CD8-positive, alpha-beta memory T cell (primary cell): ENCODE results near the gene C14orf132. TPM values are rescaled to one million over a fixed set of nuclear protein-coding genes. Genes with fewer than 3 reads are reported as not detected.

ENCODE experiments used
- CTCF ChIA-PET: fragments of 350-600 bp; sonication (Branson Sonifier 250); formaldehyde crosslinking; loops from one replicate; lab custom pipeline; 2021; ENCODE audit warnings: antibody characterized with exemption; lab: Charles Lee
- POLR2A ChIA-PET: fragments of 350-600 bp; sonication (Branson Sonifier 250); formaldehyde crosslinking; loops from one replicate; lab custom pipeline; 2021; ENCODE audit warnings: antibody characterized with exemption; lab: Charles Lee
- DNase-seq, 5 donors: peaks; one replicate each; pipeline versions ENCODE4 v3.0.0 to v3.0.0-alpha.2; 2020 to 2022; ENCODE audit warnings: mixed read lengths in 1 of 5
- H3K27ac ChIP-seq: one replicate; pipeline ENCODE4 v1.7.0; 2013; ENCODE audit warnings: low read depth, mild to moderate bottlenecking, low read length, moderate library complexity
- H3K27me3 ChIP-seq: 2 replicates; pipeline ENCODE4 v1.7.0; 2013; ENCODE audit warnings: low read length, mild to moderate bottlenecking; ENCODE audit not compliant: insufficient read depth, poor library complexity, severe bottlenecking
- H3K36me3 ChIP-seq: 2 replicates; pipeline ENCODE4 v1.7.0; 2013; ENCODE audit warnings: mild to moderate bottlenecking, low read length, moderate library complexity; ENCODE audit not compliant: insufficient read depth
- H3K4me1 ChIP-seq: 2 replicates; pipeline ENCODE4 v1.7.0; 2013; ENCODE audit warnings: mild to moderate bottlenecking, low read length, moderate library complexity; ENCODE audit not compliant: insufficient read depth
- H3K4me3 ChIP-seq: 2 replicates; pipeline ENCODE4 v1.7.0; 2013; ENCODE audit warnings: mild to moderate bottlenecking, low read length
- H3K9me3 ChIP-seq: 2 replicates; pipeline ENCODE4 v1.7.0; 2013; ENCODE audit warnings: mild to moderate bottlenecking, low read length
- H3K27ac Mint-ChIP-seq, 8 donors: one replicate each; pipeline ENCODE4 v1.8.0; 2020 to 2021; ENCODE audit warnings: mixed read lengths in 8 of 8, mild to moderate bottlenecking in 6 of 8, inconsistent platforms in 3 of 8, moderate library complexity in 3 of 8
- H3K27me3 Mint-ChIP-seq, 2 donors: one replicate each; pipeline ENCODE4 v1.8.0; 2020 to 2021; ENCODE audit warnings: mixed read lengths in 2 of 2, mild to moderate bottlenecking in 1 of 2, moderate library complexity in 1 of 2
- H3K36me3 Mint-ChIP-seq, 3 donors: one replicate each; pipeline ENCODE4 v1.8.0; 2020 to 2021; ENCODE audit warnings: mixed read lengths in 3 of 3, inconsistent platforms in 1 of 3, mild to moderate bottlenecking in 1 of 3
- H3K4me1 Mint-ChIP-seq, 3 donors: one replicate each; pipeline ENCODE4 v1.8.0; 2020 to 2021; ENCODE audit warnings: mixed read lengths in 3 of 3, inconsistent platforms in 1 of 3, mild to moderate bottlenecking in 1 of 3
- H3K4me3 Mint-ChIP-seq, 7 donors: one replicate each; pipeline ENCODE4 v1.8.0; 2020 to 2021; ENCODE audit warnings: mixed read lengths in 7 of 7, mild to moderate bottlenecking in 6 of 7, moderate library complexity in 4 of 7, inconsistent platforms in 2 of 7
- H3K9me3 Mint-ChIP-seq, 5 donors: one replicate each; pipeline ENCODE4 v1.8.0; 2020 to 2022; ENCODE audit warnings: mixed read lengths in 5 of 5, mild to moderate bottlenecking in 3 of 5, moderate library complexity in 2 of 5, inconsistent platforms in 1 of 5
- polyA plus RNA-seq: library from polyadenylated mRNA; unstranded; fragments of 300-500 nt; fragmentation: Illumina TruSeq; gene quantifications from one replicate; pipeline ENCODE4 v1.2.3, GENCODE V29; 2021
- total RNA-seq, 2 experiments: library from RNA; stranded (reverse); gene quantifications; one replicate each; pipeline ENCODE4 v1.2.3, GENCODE V29; 2021

Gene C14orf132
- total and polyA plus RNA-seq, 3 experiments from 2014 or later, result 0.29 to 0.61 (median 0.58) TPM

DNA sequence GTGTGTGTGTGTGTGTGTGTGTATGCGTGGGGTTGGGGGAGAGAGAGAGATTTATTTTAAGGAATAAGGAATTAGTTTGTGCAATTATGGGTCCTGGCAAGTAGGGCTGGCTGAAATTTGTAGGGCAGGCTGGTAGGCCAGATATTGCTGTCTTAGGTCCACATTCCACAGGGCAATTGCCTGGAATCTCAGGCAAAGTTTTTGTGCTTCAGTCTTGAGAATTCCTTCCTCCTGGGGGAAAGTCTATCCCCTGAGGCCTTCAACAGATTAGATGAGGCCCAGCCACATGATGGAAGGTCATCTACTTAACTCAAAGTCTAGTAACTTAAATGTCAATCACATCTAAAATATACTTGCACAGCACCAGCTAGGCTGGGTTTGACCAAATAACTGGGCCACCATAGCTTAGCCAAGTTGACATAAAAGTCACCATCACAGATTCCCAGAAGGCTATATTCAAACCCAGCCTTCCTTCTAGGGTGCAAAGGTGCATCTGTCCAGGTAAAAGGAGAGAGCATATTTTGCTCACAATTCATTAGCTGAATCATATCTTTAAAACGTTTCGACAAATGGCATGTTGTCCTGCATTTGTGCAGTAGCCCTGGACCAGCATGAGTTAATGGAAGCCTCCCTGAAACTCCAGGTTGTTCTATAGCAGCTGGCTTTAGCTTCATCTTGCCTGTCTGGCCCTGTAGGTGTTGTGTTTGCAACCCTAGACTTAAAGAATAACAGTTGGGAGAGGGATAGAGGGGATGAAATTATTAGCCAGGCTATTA, 63.1 kb downstream of the C14orf132 start:
- H3K36me3 Mint-ChIP-seq, result no peaks in the 10 kb centered on the region
- Histone ChIP-seq H3K36me3 (no peaks in the 10 kb centered on the region), H3K27ac (no peak overlapping the region), H3K9me3 (no peaks in the 10 kb centered on the region), H3K4me1 (no peaks in the 10 kb centered on the region), H3K4me3 (no peak overlapping the region), H3K27me3 (no peaks in the 10 kb centered on the region)
- peaks cover 0 to 2% (median 0%) of the 10 kb centered on the region in 5 donors for H3K9me3 Mint-ChIP-seq
- DNase-seq, result no peak
- no peaks in the 10 kb centered on the region for H3K4me1 Mint-ChIP-seq
- ChIA-PET CTCF (no interaction called here), POLR2A (no interaction called here)
- peaks cover 1 to 26% of the 10 kb centered on the region in 2 donors for H3K27me3 Mint-ChIP-seq
- no peak overlapping the region for H3K4me3 Mint-ChIP-seq
- no peak overlapping the region for H3K27ac Mint-ChIP-seq

DNA sequence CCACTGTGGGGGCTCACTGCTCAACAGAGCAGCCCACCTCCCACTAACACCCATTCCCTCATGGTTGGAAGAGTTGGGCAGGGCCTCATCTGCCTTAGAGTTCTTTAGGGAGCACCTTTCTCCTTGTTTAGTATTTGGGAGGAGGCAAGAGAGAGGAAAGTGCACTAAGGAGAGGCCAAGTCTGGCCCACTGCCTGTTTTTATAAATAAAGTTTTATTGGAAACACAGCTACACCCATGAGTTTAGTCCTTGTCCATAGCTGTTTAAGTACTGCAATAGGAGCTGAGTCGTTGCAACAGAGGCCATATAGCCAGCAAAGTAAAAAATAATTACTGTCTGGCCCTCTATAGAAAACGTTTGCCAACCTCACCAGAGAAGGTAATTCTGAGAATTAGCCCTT, 63.9 kb downstream of the C14orf132 start:
- H3K36me3 ChIP-seq, result no peaks in the 10 kb centered on the region
- H3K27ac Mint-ChIP-seq, result no peak overlapping the region
- H3K36me3 Mint-ChIP-seq, result no peaks in the 10 kb centered on the region
- no peaks in the 10 kb centered on the region for H3K4me1 Mint-ChIP-seq
- no peak for DNase-seq
- H3K4me1 ChIP-seq, result no peaks in the 10 kb centered on the region
- H3K27me3 Mint-ChIP-seq, result peaks cover 1 to 30% of the 10 kb centered on the region in 2 donors
- H3K9me3 Mint-ChIP-seq, result peaks cover 0 to 2% (median 0%) of the 10 kb centered on the region in 5 donors
- H3K27me3 ChIP-seq, result no peaks in the 10 kb centered on the region
- no peaks in the 10 kb centered on the region for H3K9me3 ChIP-seq
- H3K4me3 ChIP-seq, result no peak overlapping the region
- H3K4me3 Mint-ChIP-seq, result no peak overlapping the region
- POLR2A ChIA-PET, result no interaction called here
- CTCF ChIA-PET, result no interaction called here
- no peak overlapping the region for H3K27ac ChIP-seq

DNA sequence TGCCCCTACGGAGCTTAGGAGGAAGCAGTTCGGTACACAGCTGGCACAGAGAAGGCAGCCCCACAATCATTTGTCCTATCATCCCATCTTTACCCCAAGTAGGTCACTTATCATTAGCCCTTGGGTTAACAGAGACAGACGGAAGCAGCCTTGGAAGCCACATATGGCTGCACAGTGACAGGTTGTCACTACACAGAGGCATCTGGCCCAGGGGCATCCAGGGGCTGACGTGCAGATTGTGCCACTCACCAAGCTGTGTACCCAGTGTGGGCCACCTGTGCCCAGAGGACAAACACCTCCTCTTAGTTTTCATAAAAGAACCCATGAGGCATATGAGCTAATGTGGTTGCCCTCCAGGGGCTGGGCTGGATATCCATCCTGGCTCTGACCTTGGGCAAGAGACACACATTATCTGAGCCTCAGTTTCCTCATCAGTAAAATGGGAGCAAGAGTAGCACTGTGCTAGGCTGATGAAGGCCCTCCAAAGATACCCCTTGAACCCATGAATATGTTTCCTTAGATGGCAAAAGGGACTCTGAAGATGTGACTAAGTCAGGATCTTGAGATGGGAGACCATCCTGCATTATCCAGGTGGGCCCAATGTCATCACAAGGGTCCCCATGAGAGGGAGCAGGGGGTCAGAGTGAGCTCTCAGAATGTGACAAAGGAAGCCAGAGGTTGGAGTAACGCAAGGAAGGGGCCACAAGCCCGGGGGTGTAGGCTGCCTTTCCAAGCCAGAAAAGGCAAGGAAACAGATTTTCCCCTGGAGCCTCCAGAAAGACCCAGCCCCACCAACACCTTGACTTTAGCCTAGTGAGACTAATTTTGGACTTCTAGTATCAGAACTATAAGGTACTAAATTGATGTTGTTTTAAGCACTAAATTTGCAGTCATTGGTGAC, 64.6 kb downstream of the C14orf132 start:
- Histone ChIP-seq H3K9me3 (no peaks in the 10 kb centered on the region), H3K4me1 (no peaks in the 10 kb centered on the region), H3K27ac (no peak overlapping the region), H3K4me3 (no peak overlapping the region), H3K36me3 (no peaks in the 10 kb centered on the region), H3K27me3 (no peaks in the 10 kb centered on the region)
- Mint-ChIP-seq H3K4me1 (no peaks in the 10 kb centered on the region), H3K27ac (no peak overlapping the region), H3K9me3 (peaks cover 0 to under 1% (median 0%) of the 10 kb centered on the region in 5 donors), H3K27me3 (peaks cover 3 to 31% of the 10 kb centered on the region in 2 donors), H3K36me3 (no peaks in the 10 kb centered on the region), H3K4me3 (no peak overlapping the region)
- ChIA-PET CTCF (no interaction called here), POLR2A (no interaction called here)
- no peak for DNase-seq

DNA sequence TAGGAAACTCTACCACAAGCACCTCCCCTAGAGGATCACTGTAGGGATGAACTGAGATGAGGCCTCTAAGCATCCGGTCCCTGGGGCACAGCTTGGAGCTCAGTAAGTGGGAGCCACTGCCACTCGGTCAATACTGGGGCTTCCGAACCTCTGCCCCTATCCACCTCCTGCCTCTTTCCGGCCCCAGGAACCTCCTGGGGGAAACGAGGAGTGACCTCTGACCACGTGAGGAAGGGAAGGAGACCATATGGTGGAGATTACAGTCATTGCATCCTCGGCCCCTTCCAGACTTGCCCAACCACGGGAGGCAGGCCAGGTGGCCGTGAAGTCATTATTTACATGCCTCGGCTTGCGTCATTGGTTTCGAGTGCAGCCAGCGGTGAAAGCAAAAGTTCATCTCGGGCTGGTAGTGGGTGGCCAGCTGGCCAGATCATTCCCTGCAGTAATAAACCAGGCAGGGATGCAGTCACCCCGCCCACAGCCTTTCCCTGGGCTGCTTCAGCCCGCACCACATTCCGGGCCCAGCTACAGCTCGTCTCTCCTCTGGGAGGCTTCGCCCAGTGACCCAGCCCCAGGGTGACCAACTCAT, 65.4 kb downstream of the C14orf132 start:
- H3K27me3 Mint-ChIP-seq, result peaks cover 3 to 31% of the 10 kb centered on the region in 2 donors
- H3K9me3 ChIP-seq, result no peaks in the 10 kb centered on the region
- no peak overlapping the region for H3K4me3 ChIP-seq
- no peaks in the 10 kb centered on the region for H3K36me3 Mint-ChIP-seq
- no peaks in the 10 kb centered on the region for H3K9me3 Mint-ChIP-seq
- no peaks in the 10 kb centered on the region for H3K36me3 ChIP-seq
- H3K4me3 Mint-ChIP-seq, result no peak overlapping the region
- no peaks in the 10 kb centered on the region for H3K4me1 Mint-ChIP-seq
- no peak overlapping the region for H3K27ac ChIP-seq
- ChIA-PET POLR2A (no interaction called here), CTCF (no interaction called here)
- DNase-seq, result no peak
- H3K27me3 ChIP-seq, result no peaks in the 10 kb centered on the region
- no peaks in the 10 kb centered on the region for H3K4me1 ChIP-seq
- no peak overlapping the region for H3K27ac Mint-ChIP-seq

DNA sequence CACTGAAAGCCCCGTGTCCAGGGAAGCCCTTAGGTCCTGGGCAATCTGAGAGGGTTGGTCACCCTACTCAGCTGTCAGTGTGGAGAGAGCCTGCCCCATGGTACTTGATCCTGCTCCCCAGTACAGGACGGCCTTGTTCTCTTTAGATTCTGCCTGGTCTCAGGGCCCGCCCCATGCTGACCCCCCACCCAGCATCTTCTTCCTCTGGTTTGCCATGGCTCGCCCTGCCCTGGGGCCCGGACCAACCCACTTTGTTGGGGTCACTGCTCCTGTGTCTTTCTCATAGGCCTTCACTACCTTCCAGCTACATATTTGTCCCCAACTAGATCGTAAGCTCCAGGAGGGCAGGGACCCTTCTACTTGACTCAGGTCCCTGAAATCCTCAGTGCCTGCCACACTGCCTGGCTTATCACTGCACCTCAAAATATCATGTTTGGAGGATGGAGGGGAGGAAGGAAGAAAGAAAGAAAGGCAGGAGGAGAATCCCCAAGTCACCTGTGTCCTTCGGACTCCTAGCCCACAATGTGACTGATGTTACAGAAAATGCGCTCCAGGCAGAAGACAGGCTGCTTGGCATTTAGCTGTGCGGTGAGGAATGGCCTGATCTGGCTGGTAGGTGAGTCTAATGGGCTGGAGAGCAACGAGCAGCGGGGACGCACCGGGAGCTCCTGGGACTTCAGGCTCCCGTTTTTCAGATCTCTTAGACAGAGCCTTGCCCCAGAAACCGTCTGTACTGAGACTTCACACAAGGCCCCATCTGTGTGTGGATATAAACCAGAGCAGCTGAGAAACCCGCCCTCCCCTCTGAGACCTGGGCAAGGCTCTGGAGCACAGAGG, 66.1 kb downstream of the C14orf132 start:
- H3K27ac Mint-ChIP-seq, result peak overlapping the region in 1 of 8 donors; percentile 26
- no peaks in the 10 kb centered on the region for H3K9me3 ChIP-seq
- H3K4me3 Mint-ChIP-seq, result no peak overlapping the region
- POLR2A ChIA-PET, result no interaction called here
- CTCF ChIA-PET, result no interaction called here
- H3K9me3 Mint-ChIP-seq, result no peaks in the 10 kb centered on the region
- peaks cover 3 to 27% of the 10 kb centered on the region in 2 donors for H3K27me3 Mint-ChIP-seq
- no peaks in the 10 kb centered on the region for H3K4me1 ChIP-seq
- H3K36me3 ChIP-seq, result no peaks in the 10 kb centered on the region
- H3K4me3 ChIP-seq, result no peak overlapping the region
- H3K4me1 Mint-ChIP-seq, result no peaks in the 10 kb centered on the region
- no peak overlapping the region for H3K27ac ChIP-seq
- no peaks in the 10 kb centered on the region for H3K27me3 ChIP-seq
- H3K36me3 Mint-ChIP-seq, result no peaks in the 10 kb centered on the region
- no peak for DNase-seq

DNA sequence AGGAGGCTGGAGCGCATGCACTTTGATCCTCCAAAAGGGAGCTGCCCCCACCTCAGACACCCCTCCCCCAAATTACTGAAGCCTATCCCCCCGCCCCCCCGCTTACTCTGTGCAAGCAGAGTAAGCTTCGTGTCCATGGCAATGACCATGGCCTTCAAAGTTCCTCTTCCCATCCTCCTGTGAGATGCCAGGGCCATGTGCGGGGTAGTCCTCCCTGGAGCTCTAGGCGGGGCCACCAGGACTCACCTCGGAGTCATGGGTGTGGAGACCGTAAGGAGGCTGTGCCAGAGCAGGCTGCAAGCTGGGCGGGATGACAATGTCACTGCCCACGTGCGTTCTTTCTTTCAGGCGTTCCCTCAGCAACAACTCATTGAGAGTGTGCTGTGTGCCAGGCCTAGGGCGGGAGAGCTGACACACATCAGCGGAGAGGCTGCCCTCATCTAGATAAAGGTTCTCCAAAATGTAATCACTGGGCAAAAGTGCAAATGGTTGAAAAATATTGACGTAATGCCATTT, 66.8 kb downstream of the C14orf132 start:
- POLR2A ChIA-PET, result no interaction called here
- H3K9me3 Mint-ChIP-seq, result no peaks in the 10 kb centered on the region
- H3K27me3 Mint-ChIP-seq, result peaks cover 3 to 27% of the 10 kb centered on the region in 2 donors

DNA sequence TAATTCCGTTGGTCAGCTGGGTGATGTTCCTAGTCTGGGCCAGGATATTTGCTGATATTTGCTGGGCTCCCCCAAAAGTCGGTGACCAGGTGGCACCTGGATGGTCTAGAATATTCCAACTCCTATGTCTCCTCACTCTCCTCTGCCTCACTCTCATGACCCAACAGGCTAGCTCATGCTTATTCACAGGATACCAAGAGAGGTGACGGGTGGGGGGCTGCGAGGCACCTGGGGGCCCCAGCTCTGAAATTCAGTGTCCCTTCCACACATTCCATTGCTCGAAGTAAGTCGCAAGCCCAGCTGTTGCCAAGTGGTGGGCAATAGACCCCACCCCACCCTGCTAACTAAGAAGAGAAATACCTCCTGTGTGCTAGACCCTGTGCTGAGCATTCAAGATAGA, 67.7 kb downstream of the C14orf132 start:
- Mint-ChIP-seq H3K36me3 (no peaks in the 10 kb centered on the region), H3K4me3 (no peak overlapping the region), H3K9me3 (no peaks in the 10 kb centered on the region), H3K27me3 (peaks cover 3 to 31% of the 10 kb centered on the region in 2 donors), H3K27ac (no peak overlapping the region), H3K4me1 (no peaks in the 10 kb centered on the region)
- H3K4me3 ChIP-seq, result no peak overlapping the region
- CTCF ChIA-PET, result no interaction called here
- H3K9me3 ChIP-seq, result no peaks in the 10 kb centered on the region
- no peak overlapping the region for H3K27ac ChIP-seq
- no peak for DNase-seq
- POLR2A ChIA-PET, result no interaction called here
- H3K4me1 ChIP-seq, result no peaks in the 10 kb centered on the region
- no peaks in the 10 kb centered on the region for H3K36me3 ChIP-seq
- no peaks in the 10 kb centered on the region for H3K27me3 ChIP-seq

More for the DNA sequence above, 66.8 kb downstream of the C14orf132 start:
- H3K27me3 ChIP-seq, result no peaks in the 10 kb centered on the region
- no peak for DNase-seq
- no peaks in the 10 kb centered on the region for H3K4me1 ChIP-seq
- H3K4me3 ChIP-seq, result no peak overlapping the region
- Mint-ChIP-seq H3K4me3 (no peak overlapping the region), H3K36me3 (no peaks in the 10 kb centered on the region), H3K4me1 (no peaks in the 10 kb centered on the region), H3K27ac (no peak overlapping the region)
- CTCF ChIA-PET, result no interaction called here
- no peaks in the 10 kb centered on the region for H3K36me3 ChIP-seq
- H3K27ac ChIP-seq, result no peak overlapping the region
- H3K9me3 ChIP-seq, result no peaks in the 10 kb centered on the region
